Skin of body (tissue), 2 donors: ENCODE results near the gene ELOB. TPM values are rescaled to one million over a fixed set of nuclear protein-coding genes. Genes with fewer than 3 reads are reported as not detected.

Experiments used
- DNase-seq: peaks from one replicate; lab custom pipeline; 2025; lab: John Stamatoyannopoulos, UW
- total RNA-seq: library from RNA; depleted of rRNA; stranded (reverse); fragments of >200 nt; gene quantifications from one replicate; pipeline ENCODE4 v1.2.3, GENCODE V29; 2014

Gene ELOB
- total RNA-seq, 1 donor from 2014 or later = 109 TPM

- no peak for DNase-seq
These were observed 33.6 kb upstream of the ELOB start for GRCh38 chr16:2810651-2811050.

GRCh38 chr16:2809149-2809760 lies 32.2 kb upstream of the ELOB start:
- DNase-seq = no peak

GRCh38 chr16:2808181-2808580 lies 31.1 kb upstream of the ELOB start:
- no peak for DNase-seq

GRCh38 chr16:2806286-2806685 lies 29.2 kb upstream of the ELOB start:
- no peak for DNase-seq

- DNase-seq = no peak
These were observed 27.6 kb upstream of the ELOB start for GRCh38 chr16:2804728-2805127.

GRCh38 chr16:2803545-2804195 lies 26.6 kb upstream of the ELOB start:
- DNase-seq = no peak

GRCh38 chr16:2799859-2800226 lies 22.8 kb upstream of the ELOB start:
- no peak for DNase-seq

- DNase-seq = no peak
These were observed 22.3 kb upstream of the ELOB start for GRCh38 chr16:2799205-2799858.

GRCh38 chr16:2798723-2799204 lies 21.7 kb upstream of the ELOB start:
- DNase-seq = no peak

GRCh38 chr16:2795395-2796143 lies 18.5 kb upstream of the ELOB start:
- no peak for DNase-seq

GRCh38 chr16:2792940-2793339 lies 15.9 kb upstream of the ELOB start:
- DNase-seq = no peak

GRCh38 chr16:2791174-2791573 lies 14.1 kb upstream of the ELOB start:
- DNase-seq = no peak

GRCh38 chr16:2790631-2791030 lies 13.6 kb upstream of the ELOB start:
- DNase-seq = no peak

- DNase-seq = no peak
These were observed 10.9 kb upstream of the ELOB start for GRCh38 chr16:2787961-2788360.

GRCh38 chr16:2787406-2787805 lies 10.3 kb upstream of the ELOB start, which contains the start of gene PRSS33:
Gene PRSS33, minus strand, starts transcription at chr16:2787560. Its CDS starts 1,013 bp downstream, at chr16:2786547.
- no peak for DNase-seq

- no peak for DNase-seq
These were observed 9.7 kb upstream of the ELOB start for GRCh38 chr16:2786826-2787151.

- no peak for DNase-seq
These were observed 9.2 kb upstream of the ELOB start for GRCh38 chr16:2786061-2786825.

- DNase-seq = no peak
These were observed 8.3 kb upstream of the ELOB start for GRCh38 chr16:2785101-2785991.

- DNase-seq = no peak
These were observed 7.4 kb upstream of the ELOB start for GRCh38 chr16:2784358-2785100.
